GM20000 (cell line): Measurements from ENCODE around the gene EVX2.

Source experiments
- DNase-seq: peaks from one replicate; pipeline ENCODE4 v3.0.0; 2012; ENCODE audit warnings: low spot score
- CTCF ChIP-seq: IDR thresholded peaks from 2 replicates; pipeline ENCODE4 v1.5.1; 2012; ENCODE audit warnings: mild to moderate bottlenecking, control low read depth; ENCODE audit errors: extremely low read depth, missing control alignments

Gene EVX2

GRCh38 chr2:176095421-176095820 lies 11.7 kb upstream of the EVX2 start:
- DNase-seq: no peak
- no peak for TF ChIP-seq CTCF

GRCh38 chr2:176094349-176094748 lies 10.6 kb upstream of the EVX2 start:
- TF ChIP-seq CTCF: no peak
- no peak for DNase-seq

DNA sequence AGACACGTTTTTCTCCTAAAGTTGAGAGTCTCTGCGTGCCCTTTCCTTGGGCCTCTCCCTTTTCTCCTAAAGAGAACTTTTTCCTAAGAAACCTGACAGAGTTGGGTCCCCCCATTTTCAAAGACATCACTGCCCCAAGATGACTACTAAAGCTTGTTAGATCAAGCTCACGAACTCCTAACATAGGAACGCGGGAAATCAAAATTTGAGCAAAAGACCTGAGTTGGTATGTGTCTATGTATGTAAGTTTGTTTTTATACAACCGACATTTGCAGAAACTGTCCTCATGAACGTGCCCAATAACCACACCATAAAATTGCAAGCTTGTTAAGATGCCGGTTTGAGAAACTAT lies 10.1 kb upstream of the EVX2 start:
- TF ChIP-seq CTCF: no peak
- no peak for DNase-seq

DNA sequence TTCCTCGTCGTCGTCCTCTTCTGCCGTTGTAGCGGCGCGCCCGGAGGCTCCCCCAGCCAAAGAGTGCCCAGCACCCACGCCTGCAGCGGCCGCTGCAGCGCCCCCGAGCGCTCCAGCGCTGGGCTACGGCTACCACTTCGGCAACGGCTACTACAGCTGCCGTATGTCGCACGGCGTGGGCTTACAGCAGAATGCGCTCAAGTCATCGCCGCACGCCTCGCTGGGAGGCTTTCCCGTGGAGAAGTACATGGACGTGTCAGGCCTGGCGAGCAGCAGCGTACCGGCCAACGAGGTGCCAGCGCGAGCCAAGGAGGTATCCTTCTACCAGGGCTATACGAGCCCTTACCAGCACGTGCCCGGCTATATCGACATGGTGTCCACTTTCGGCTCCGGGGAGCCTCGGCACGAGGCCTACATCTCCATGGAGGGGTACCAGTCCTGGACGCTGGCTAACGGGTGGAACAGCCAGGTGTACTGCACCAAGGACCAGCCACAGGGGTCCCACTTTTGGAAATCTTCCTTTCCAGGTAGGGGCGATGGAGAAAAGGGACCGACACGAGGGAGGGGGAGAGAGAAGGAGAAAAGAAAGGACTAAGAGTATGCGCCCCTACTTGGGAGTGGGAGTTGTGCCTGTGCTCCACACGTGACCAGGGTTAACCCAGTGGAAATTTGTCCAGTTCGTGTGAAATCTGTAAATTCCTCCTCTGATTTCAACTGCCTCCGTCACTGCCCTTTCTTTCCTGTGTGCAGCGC lies 9.6 kb upstream of the EVX2 start:
- DNase-seq: no peak
- no peak for TF ChIP-seq CTCF

DNA sequence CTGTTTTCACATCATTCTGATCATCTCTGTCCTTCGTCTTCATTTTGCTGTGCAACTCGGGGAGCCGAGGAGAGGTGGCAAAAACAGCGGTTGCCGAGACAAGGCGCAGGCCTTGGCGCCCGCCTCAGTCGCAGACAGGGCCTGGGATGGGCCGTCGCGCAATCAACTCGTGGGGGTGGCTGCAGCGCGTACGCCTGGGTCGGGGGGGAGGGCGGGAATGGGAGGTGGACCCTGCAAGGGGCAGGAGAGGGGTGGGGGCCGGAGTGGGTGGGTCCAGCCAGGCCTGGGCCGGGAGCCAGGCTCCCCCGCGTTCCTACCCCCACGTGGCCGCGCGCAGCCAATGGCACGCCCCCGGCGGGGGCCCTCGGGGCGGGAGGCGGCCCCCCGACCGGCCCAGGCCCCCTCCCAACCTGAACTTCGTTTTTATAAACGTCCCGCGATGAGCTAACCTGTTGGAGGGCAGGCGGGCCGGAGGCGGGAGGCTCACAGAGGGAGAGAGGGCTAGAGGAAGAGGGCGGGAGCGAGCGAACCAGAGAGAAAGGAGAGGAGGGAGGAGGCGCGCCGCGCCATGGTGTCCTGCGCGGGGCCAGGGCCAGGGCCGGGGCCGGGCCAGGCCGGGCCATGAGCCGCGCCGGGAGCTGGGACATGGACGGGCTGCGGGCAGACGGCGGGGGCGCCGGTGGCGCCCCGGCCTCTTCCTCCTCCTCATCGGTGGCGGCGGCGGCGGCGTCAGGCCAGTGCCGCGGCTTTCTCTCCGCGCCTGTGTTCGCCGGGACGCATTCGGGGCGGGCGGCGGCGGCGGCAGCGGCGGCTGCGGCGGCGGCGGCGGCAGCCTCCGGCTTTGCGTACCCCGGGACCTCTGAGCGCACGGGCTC lies 8.7 kb upstream of the EVX2 start, which contains the start of gene HOXD13:
Gene HOXD13 (plus strand): TSS at position 452 of the 875 bp plus-strand sequence. CDS start 170 bp downstream, at position 622.
- DNase-seq: no peak

GRCh38 chr2:176091329-176092258 lies 7.8 kb upstream of the EVX2 start:
- TF ChIP-seq CTCF: no peak
- DNase-seq: no peak

More for the DNA sequence above, 8.7 kb upstream of the EVX2 start, which contains the start of gene HOXD13:
- TF ChIP-seq CTCF: no peak

GRCh38 chr2:176090862-176091261 lies 7.1 kb upstream of the EVX2 start:
- DNase-seq: no peak
- TF ChIP-seq CTCF: no peak
